ENCODE results near the gene ABCD1.
"Not testable (repeated sequence)": the region's sequence is repeated elsewhere in the genome, so short reads cannot be mapped to it uniquely, and the experiment has no call there.

Gene ABCD1

DNA sequence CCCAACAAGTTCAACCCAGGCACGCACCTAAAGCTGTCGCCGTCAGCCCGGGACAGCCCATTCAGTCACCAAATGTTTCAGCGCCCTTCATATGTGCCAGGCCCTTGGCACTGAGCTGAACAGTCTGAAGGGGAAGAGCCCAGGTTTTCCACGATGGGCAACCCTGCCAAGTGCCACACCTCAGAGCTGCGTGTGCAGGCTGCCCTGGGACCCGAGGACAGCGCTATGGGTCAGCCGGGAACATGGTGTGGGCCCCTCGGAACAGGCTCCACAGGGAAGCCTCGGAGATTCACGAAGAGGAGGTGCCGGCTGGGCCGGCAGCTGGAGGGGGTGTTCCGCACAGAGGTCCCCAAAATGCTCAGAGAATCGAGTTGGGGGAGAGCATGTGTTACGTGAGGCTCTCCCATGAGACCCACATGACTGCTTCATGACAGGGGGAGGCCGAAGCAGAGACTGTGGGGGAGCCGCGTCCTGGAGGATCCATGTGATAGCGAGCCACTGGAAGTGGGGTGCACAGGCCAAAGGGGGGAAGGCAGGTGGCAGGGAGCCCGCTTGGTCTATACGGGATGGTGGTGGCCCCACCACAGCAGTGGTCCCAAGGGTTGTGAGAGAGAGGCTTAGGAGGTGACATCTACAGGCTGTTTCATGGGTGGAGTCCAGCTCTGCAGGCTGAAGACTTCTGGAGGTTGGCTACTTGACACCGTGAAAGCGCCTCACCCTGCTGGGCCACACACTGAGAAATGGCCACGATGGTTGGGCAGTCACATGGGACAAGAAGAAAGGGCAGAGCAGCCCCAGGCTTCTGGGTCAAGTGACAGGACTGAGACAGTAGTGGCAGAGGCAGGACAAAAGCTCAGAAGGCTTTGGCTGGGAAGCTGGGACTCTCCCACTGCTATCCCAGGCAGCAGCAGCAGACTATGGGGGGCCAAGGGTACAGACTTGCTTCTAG is 14.7 kb upstream of the ABCD1 start:
- no peak for DNase-seq (ENCODE audit: low read depth)

DNA sequence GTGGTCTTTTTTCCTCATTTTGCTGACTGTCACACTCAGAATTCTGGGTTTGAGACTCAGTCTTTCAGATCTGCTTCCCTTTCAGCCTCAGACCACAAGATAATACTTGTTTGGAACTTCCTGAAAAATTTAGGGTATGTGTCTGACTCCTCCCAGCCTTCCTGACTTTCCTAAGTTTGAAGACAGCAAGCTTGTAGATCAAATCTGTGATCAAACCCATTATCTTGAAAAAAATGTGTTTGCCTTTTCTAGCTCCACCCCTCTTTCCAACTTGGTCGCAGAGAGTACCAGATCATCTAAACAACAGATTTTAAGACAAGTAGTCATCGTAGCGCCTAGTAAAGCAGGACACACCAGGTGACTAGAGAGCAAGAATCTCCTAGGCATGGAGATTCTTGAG is 10.4 kb upstream of the ABCD1 start:
- no peak for DNase-seq (ENCODE audit: low read depth)

DNA sequence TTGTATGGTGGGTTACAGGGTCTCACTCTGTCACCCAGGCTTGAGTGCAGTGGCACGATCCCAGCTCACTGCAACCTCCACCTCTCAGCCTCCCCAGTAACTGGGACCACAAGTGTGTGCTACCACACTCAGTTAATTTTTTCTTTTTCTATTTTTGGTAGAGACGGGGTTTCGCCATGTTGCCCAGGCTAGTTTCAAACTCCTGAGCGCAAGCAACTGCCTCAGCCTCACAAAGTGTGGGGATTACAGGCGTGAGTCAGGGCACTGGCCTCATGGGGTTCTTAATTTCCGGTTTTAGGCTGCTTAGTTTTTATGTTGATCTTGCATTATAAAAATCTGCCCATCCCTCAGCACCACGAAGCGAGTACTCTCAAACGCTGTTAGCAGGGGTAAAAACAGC is 7.2 kb upstream of the ABCD1 start:
- DNase-seq (ENCODE audit: low read depth): no peak

DNA sequence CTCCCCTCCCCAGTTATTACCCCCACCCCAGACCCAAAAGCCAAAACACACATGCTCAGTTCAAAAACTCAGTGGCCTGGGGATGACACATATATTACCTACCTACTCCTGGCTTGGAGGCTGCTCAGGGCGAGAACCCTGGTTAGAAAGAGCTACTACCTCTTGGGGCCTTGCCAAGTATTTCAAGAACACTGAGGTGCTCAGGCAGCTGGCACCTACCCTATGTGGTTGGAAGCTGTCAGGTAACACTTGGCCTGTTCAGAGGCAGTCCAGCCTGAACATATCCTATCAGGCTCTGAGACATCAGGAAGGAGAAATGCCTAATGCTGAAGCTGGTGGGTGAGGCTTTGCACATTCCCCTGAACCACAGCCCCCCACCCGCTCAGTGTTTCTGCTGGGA is 5.4 kb upstream of the ABCD1 start:
- no peak for DNase-seq (ENCODE audit: low read depth)

DNA sequence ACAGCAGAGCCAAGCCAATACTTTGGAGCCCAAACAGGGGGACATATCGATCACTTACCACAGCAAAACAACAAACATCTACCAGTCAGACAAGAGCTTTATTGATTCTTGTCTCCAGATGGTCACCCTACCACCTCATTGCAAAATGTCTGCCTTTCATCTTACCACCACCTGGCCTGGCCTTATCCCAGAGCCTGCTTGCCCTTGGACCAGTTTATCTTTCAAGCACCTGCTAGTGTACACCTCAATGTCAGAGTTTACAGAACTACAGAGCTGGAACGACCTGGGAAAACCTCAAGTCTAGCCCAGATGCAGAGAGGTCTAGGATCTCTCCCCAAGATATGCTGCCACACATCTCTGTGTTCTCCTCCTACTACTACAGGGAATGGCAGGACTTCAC is 5.0 kb upstream of the ABCD1 start:
- DNase-seq (ENCODE audit: low read depth): no peak

DNA sequence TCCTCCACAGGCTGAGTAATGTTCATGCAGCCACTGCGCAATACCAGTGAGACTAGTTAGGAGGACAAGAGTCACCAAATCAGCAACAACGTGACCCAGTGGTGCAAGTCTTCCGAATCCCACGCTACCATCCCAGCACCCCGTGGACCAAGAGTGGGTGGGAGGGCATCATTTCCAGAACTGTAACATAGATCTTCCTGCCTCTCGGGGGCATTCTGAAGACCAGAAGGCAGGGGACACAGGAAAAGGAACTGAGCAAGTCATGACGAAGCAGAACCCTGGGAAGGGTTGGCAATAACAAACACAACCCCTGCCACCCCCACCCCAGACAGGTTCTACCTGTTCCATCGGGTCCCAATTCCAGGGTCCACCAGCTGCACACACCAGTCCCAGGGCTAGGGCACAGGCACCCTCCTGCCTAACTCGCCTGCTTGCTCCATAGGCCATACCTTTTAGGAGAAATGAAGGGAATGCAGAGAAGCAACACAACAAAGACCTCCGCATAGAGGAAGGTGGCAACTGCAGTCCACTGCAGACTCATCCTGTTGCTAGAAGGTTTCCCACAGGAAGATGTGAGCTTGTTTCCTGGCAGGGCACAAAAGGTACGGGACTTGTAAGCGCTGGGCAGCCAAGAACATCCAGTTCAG is 1.8 kb upstream of the ABCD1 start:
- DNase-seq (ENCODE audit: low read depth): no peak

DNA sequence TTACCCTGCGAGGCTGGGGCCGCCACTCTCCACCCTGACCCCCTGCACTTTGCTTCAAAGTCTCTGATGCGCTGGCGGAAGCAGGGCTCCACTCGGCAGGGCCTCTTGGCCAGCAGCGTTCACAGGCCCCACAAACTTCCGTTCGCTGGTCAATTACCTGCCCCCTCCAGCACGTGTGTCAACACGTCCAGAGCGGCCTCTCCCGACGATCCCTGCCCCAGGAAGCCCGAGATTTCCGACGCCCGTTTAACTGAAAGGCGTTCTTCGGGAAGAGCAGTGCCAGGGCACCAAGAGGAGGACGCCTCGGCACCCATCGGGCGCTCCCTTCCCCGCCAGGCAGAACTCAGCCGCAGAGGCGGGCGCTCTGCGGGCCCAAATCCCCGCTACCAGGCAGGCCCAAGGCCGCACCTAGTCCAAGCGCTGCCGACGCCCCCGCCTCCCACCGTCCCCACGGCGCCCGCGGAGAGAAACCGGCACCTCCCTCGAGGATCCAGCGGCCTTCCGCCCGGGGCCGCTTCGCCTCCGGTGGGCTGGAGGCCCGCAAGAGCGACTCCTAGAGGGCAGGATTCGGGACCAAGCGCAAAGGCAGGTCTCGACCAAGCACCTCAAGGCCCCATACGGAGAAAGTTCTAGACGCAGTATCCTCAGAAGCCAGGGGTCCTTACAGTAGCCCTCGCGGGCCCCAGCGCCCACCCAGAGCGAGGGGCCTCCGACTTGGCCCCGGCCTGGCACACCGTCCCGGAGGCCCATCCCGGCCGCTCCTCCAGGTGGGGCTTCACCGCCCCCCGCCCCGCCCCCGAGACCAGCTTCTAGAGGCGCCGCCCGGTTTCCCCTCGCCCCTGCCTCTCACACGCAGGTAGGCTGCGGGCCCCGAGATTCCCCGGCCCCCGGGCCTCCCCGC is 1.1 kb upstream of the ABCD1 start:
- DNase-seq (ENCODE audit: low read depth): no peak

DNA sequence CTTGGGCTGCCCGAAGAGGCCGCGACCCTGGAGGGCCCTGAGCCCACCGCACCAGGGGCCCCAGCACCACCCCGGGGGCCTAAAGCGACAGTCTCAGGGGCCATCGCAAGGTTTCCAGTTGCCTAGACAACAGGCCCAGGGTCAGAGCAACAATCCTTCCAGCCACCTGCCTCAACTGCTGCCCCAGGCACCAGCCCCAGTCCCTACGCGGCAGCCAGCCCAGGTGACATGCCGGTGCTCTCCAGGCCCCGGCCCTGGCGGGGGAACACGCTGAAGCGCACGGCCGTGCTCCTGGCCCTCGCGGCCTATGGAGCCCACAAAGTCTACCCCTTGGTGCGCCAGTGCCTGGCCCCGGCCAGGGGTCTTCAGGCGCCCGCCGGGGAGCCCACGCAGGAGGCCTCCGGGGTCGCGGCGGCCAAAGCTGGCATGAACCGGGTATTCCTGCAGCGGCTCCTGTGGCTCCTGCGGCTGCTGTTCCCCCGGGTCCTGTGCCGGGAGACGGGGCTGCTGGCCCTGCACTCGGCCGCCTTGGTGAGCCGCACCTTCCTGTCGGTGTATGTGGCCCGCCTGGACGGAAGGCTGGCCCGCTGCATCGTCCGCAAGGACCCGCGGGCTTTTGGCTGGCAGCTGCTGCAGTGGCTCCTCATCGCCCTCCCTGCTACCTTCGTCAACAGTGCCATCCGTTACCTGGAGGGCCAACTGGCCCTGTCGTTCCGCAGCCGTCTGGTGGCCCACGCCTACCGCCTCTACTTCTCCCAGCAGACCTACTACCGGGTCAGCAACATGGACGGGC is 579 bp downstream of the ABCD1 start:
- no peak for DNase-seq (ENCODE audit: low read depth)

DNA sequence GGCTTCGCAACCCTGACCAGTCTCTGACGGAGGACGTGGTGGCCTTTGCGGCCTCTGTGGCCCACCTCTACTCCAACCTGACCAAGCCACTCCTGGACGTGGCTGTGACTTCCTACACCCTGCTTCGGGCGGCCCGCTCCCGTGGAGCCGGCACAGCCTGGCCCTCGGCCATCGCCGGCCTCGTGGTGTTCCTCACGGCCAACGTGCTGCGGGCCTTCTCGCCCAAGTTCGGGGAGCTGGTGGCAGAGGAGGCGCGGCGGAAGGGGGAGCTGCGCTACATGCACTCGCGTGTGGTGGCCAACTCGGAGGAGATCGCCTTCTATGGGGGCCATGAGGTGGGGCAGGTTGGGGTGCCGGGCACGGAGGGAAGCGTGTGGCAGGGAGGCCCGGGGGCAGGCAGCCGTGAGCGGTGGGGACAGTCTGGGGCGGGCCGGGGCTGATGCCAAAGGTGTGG is 1.2 kb downstream of the ABCD1 start:
- no peak for DNase-seq (ENCODE audit: low read depth)

DNA sequence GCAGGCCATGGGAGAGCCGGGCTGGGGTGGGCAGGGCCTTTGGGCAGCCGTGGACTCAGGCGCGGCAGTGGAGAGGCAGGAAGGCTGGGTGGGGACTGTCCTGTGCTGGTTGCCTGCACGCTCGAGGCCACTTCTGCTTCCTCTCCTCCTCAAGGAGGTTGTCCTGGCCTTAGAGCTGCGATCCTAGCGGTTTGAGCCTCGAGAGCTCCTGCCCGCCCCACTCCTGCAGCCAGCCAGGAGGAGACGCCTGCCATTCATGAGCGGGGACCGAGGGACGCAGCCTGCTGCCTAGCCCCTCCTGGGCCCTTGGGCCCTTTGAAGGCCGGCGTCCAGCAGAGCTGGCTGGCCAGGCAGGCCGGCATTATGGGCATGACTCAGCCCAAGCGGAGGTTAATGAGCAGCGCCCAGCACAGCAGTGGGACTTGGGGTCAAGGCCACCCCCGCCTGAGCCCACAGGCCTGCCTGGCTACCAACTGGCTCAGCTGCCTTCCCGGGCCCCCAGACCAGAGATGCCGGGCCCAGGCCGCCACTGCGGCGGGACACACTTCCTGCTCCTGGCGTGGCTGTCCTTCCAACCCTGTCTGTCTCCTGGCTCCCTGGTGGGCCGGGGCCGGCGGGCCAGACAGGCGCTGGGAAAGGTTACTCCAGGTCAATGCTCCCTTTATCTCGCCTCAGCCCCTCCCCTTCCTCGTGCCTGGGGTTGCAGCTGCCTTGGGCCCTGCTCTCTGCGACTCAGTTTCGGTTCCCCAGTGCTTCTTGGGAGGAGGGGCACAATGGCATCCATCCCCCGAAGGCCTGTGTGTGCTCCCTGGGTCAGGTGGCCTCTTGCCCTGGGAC is 1.8 kb downstream of the ABCD1 start:
- DNase-seq (ENCODE audit: low read depth): no peak

DNA sequence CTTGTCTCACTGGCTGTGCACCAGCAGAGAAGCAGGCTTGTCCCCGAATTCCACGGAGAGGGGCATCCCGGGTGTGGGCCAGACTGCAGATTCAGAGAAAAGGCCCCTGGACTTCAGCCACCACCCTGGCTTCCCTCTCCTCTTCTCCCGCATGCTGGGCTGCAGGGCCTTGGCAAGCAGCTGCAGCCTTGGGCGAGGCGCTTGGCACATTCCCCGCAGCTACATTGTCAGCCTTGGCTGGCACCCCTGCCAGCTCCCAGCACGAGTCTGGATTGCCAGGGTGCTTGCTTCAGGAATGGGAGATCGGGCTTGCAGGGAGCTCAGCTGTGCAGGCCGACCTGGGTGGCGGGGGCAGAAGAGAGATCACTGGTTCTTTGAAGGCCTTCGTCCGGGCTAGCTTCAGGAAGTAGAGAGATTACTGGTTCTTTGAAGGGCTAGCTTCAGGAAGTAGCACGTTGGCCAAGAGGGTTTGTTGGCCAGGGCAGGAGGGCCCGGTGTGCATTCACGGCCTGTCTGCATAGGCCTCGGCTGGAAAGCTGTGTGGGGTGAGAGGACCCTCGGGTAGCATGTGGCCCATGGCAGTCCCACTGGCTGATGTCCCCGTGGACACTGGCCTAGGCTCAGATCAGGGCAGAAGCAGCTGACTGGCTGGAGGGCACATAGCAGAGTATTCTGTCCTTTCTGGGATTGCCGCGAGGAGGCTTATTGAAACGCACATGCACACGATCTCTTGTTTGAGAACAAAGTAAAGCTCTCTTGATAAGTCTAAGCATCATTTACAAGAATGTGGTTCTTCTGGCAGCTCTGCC is 2.7 kb downstream of the ABCD1 start:
- no peak for DNase-seq (ENCODE audit: low read depth)

DNA sequence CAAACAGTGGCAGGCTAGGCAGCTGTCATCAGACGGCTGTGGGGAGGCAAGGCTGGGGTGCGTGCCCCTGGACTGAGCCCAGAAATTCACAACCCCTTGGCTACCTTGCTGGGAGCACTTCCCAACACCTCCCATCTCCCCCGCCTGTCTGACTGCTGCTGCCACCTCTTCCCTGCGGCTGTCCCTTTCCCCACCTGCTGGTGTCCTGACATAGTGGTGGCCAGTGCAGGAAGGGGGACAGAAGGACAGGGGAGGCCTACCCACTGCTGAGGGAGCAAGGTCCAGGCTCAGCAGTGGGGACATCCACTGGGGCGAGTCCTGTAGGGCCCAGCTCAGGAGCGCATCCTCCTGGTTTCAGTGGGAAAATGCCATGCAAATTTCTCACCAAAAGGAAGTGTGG is 3.4 kb downstream of the ABCD1 start:
- DNase-seq (ENCODE audit: low read depth): no peak

DNA sequence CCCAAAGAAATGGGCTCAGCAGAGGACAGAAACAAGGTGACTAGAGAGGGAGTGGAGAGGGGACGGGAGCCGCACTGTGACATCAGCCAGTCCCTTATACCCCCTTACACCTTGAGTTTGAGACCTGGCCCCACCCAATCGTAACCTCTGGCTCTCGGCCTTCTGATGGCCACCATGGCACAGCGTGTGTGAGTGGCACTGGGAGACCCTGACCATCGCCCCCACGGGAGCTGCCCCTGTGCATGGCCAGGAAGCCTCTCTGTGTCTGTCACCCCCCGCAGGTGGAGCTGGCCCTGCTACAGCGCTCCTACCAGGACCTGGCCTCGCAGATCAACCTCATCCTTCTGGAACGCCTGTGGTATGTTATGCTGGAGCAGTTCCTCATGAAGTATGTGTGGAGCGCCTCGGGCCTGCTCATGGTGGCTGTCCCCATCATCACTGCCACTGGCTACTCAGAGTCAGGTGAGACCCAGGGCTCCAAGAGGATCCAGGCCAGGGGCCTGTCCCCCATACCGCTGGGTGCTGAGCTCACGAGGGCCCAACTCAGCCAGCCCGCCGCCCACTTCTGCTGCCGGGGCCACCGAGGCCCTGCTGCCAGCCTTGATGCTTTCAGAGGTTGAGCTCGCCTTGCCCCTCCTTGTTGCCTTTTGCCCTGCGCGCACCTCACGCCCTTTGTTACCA is 4.4 kb downstream of the ABCD1 start:
- no peak for DNase-seq (ENCODE audit: low read depth)

DNA sequence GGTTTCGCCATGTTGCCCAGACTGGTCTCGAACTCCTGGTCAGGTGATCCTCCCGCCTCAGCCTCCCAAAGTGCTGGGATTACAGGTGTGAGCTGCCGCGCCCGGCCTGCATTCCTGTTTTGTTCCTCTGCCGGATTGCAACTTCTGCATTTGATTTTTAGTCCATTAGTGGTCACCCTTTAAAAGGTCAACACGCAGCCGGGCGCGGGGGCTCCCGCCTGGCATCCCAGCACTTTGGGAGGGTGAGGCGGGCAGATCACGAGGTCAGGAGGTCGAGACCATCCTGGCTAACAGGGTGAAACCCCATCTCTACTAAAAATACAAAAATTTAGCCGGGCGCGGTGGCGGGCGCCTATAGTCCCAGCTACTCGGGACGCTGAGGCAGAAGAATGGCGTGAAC is 5.5 kb downstream of the ABCD1 start:
- not testable (repeated sequence) for DNase-seq (ENCODE audit: low read depth)

DNA sequence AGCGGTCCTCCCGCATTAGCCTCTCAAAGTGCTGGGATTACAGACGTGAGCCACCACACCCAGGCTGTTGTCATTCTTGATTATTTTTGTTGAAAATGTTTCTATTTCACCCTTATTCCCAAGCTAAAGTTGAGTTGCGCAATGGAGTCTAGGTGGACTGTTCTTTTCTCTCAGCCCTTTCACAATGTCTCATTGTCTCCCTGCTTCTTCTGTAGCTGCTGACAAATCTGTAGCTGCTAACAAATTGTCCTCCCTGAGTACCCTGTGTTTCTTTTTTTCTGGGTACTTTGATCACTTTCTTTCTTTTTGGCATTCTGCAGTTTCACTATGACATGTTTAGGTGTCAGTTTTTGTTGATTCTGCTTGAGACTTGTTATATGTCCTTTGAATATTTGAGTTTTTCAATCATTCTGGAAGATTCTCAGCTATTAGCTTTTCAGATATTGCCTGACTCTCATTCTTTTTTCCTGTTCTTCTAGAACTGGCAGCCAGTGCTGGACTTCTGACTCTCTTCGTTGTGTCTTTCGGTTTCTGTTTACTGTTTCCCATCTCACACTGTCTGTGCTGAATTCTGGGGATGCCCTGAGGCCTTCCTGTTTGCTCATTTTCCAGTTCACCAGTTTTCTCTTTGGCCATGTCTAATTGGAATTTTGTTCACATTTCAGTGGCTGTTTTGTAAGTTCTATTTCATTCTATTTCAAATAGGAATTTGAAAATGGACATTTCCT is 6.6 kb downstream of the ABCD1 start:
- DNase-seq (ENCODE audit: low read depth): no peak

DNA sequence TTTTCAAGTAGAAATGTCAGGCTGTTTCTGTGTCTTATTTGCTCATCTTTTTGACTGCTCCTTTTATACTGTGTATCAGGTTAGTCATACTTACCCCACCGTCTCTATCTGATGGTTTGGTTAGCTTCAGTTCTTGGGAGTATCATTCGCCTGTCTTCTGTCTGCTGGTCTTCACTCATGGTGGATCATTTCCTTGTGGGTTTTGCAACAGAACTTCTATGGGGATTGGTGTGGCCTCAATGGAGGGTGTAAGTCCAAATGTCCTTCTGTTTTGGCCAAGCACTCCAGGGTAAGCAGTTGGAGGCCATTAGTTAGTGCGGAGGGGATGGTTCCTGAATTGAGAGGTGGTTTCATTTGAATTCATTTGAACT is 7.2 kb downstream of the ABCD1 start:
- no peak for DNase-seq (ENCODE audit: low read depth)

DNA sequence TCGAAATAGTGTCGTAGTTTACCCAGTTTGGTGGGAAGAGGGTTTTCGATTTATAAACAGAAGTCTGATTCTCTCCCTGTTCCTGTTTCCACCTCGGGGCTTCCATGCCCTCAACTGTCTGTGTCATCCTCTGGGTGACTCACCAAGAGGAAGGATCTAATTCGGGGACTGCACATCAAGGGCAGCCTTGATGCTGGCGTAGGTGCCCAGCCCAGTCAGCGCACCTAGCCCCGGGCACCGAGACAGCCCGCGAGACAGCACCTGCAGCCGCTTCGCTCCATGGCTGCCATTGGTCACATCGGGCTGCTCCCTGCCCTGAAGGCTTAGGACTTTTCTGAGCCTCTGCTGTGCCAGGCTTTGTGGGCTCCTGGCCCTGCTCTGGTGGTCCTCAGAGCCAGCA is 7.7 kb downstream of the ABCD1 start:
- DNase-seq (ENCODE audit: low read depth): no peak

DNA sequence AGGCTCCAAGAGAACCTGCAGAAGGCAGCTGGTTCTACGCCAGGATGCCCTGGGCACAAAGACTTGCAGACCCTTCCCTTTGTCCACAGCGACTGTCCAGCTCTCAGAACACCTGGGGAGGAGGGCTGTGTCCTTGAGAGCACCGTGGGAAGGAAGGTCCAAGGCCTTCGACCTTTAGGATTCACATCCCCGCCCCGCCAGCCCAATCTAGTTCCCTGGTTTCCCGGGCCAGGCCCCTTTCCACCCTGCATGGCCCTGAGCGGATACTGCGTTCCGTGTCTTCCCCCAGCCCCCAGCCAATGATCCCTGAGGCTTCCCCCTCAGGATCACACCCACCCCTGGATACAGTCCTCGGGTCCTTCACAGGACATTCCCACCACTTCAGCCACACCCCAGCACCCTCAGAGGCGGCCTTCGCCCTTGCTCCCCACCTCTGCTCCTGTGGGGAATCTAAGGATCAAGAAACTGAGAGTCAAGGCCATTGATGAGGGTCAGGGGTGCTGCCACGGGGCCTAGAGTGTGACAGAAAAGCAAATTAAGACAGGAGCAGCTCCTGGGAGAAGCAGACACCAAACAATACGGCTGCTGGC is 9.1 kb downstream of the ABCD1 start:
- DNase-seq (ENCODE audit: low read depth): no peak
